Measurements from ENCODE around the gene ZNF408. TPM values are rescaled to one million over a fixed set of nuclear protein-coding genes. Genes with fewer than 3 reads are reported as not detected.

The ZNF408 gene
- total and polyA plus RNA-seq, 2 of the 13 experiments (the other 11 are each of a cell fraction or from before 2014, with no cell fraction given), result 11.2 to 12.5 TPM

GRCh38 chr11:46695345-46696211 lies 5.3 kb upstream of the ZNF408 start (continued):
- no peak for TF ChIP-seq RARG (CRISPR knock-in tag; IDR thresholded peaks at IDR 0.05; ENCODE audit: low read depth)
- peak; percentile 75 for TF ChIP-seq ZNF781 (CRISPR knock-in tag; IDR thresholded peaks at IDR 0.05; ENCODE audit: borderline replicate concordance, not compliant biosample characterization)
- TF ChIP-seq CAMTA2 (CRISPR knock-in tag; IDR thresholded peaks at IDR 0.05; ENCODE audit: borderline replicate concordance), result no peak
- TF ChIP-seq HHEX (CRISPR knock-in tag; IDR thresholded peaks at IDR 0.05), result 0 out of 2 replicates have a peak, but pooled peaks have one; percentile 8
- TF ChIP-seq ZNF703 (CRISPR knock-in tag; IDR thresholded peaks at IDR 0.05; ENCODE audit: borderline replicate concordance), result no peak; the same call in 1 of the 2 replicates
- TF ChIP-seq, protein P1, sequence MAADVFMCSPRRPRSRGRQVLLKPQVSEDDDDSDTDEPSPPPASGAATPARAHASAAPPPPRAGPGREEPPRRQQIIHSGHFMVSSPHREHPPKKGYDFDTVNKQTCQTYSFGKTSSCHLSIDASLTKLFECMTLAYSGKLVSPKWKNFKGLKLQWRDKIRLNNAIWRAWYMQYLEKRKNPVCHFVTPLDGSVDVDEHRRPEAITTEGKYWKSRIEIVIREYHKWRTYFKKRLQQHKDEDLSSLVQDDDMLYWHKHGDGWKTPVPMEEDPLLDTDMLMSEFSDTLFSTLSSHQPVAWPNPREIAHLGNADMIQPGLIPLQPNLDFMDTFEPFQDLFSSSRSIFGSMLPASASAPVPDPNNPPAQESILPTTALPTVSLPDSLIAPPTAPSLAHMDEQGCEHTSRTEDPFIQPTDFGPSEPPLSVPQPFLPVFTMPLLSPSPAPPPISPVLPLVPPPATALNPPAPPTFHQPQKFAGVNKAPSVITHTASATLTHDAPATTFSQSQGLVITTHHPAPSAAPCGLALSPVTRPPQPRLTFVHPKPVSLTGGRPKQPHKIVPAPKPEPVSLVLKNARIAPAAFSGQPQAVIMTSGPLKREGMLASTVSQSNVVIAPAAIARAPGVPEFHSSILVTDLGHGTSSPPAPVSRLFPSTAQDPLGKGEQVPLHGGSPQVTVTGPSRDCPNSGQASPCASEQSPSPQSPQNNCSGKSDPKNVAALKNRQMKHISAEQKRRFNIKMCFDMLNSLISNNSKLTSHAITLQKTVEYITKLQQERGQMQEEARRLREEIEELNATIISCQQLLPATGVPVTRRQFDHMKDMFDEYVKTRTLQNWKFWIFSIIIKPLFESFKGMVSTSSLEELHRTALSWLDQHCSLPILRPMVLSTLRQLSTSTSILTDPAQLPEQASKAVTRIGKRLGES (CRISPR knock-in tag; IDR thresholded peaks at IDR 0.05; ENCODE audit: borderline replicate concordance), result 0 out of 2 replicates have a peak, but pooled peaks have one; percentile 66
- TF ChIP-seq ZEB1 (IDR thresholded peaks at IDR 0.05; ENCODE audit: insufficient replicate concordance, low read depth), result peak; percentile 39
- TF ChIP-seq, protein P2, sequence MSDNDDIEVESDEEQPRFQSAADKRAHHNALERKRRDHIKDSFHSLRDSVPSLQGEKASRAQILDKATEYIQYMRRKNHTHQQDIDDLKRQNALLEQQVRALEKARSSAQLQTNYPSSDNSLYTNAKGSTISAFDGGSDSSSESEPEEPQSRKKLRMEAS (IDR thresholded peaks at IDR 0.05), result peak; percentile 99
- peak; percentile 86; the same call in 1 of the 2 replicates for TF ChIP-seq ZNF557 (CRISPR knock-in tag; IDR thresholded peaks at IDR 0.05)
- TF ChIP-seq ISL2 (CRISPR knock-in tag; IDR thresholded peaks at IDR 0.05), result peak; percentile 53; the same call in 1 of the 2 replicates
- TF ChIP-seq SRY (CRISPR knock-in tag; IDR thresholded peaks at IDR 0.05), result 0 out of 2 replicates have a peak, but pooled peaks have one; percentile 34
- 0 out of 2 replicates have a peak, but pooled peaks have one; percentile 39 for TF ChIP-seq GATAD1 (CRISPR knock-in tag; IDR thresholded peaks at IDR 0.05)
- TF ChIP-seq HMGXB4 (CRISPR knock-in tag; IDR thresholded peaks at IDR 0.05; ENCODE audit: borderline replicate concordance in 1 of 2, low read depth in 1 of 2), result 0 out of 4 replicates have a peak, but pooled peaks of 1 of the 2 experiments have one; percentile 21
- no peak for TF ChIP-seq POLR2AphosphoS2 (IDR thresholded peaks at IDR 0.05; ENCODE audit: low read depth, low read length)
- TF ChIP-seq, protein P3, sequence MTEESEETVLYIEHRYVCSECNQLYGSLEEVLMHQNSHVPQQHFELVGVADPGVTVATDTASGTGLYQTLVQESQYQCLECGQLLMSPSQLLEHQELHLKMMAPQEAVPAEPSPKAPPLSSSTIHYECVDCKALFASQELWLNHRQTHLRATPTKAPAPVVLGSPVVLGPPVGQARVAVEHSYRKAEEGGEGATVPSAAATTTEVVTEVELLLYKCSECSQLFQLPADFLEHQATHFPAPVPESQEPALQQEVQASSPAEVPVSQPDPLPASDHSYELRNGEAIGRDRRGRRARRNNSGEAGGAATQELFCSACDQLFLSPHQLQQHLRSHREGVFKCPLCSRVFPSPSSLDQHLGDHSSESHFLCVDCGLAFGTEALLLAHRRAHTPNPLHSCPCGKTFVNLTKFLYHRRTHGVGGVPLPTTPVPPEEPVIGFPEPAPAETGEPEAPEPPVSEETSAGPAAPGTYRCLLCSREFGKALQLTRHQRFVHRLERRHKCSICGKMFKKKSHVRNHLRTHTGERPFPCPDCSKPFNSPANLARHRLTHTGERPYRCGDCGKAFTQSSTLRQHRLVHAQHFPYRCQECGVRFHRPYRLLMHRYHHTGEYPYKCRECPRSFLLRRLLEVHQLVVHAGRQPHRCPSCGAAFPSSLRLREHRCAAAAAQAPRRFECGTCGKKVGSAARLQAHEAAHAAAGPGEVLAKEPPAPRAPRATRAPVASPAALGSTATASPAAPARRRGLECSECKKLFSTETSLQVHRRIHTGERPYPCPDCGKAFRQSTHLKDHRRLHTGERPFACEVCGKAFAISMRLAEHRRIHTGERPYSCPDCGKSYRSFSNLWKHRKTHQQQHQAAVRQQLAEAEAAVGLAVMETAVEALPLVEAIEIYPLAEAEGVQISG (CRISPR knock-in tag; IDR thresholded peaks at IDR 0.05), result peak; percentile 46
- TF ChIP-seq ZNF451 (CRISPR knock-in tag; IDR thresholded peaks at IDR 0.05), result peak; percentile 83
- no peak for TF ChIP-seq CENPX (CRISPR knock-in tag; IDR thresholded peaks at IDR 0.05)
- TF ChIP-seq KMT2B (CRISPR knock-in tag; IDR thresholded peaks at IDR 0.05), result peak; percentile 56; the same call in 1 of the 2 replicates
- no peak for TF ChIP-seq KLF16 (CRISPR knock-in tag; IDR thresholded peaks at IDR 0.05)
- TF ChIP-seq EP300 (IDR thresholded peaks at IDR 0.05; ENCODE audit: low read depth in 2 of 2, low read length in 2 of 2), result peak in 1 of 2 experiments; percentile 36; a peak in 2 of 4 replicates
- peak; percentile 33; the same call in 1 of the 2 replicates for TF ChIP-seq EP300 (CRISPR knock-in tag; IDR thresholded peaks at IDR 0.05; ENCODE audit: borderline replicate concordance)
